PC-9 (cell line): Measurements from ENCODE around the gene RASA1. TPM values are rescaled to one million over a fixed set of nuclear protein-coding genes. Genes with fewer than 3 reads are reported as not detected.

Experiments used
- BruUV-seq: library from RNA; stranded (reverse); fragments of 400-500 nt; replicated peaks from 2 replicates; lab custom pipeline; 2021; lab: Mats Ljungman, UMichigan
- CTCF ChIA-PET: fragments of 300-600 bp; sonication (Branson Sonifier 250); formaldehyde crosslinking; loops from one replicate; lab custom pipeline; 2022; ENCODE audit warnings: antibody characterized with exemption; lab: Charles Lee
- POLR2A ChIA-PET: fragments of 300-600 bp; sonication (Branson Sonifier 250); formaldehyde crosslinking; loops from one replicate; lab custom pipeline; 2022; ENCODE audit warnings: antibody characterized with exemption; ENCODE audit not compliant: unreplicated experiment; lab: Charles Lee
- DNase-seq, 2 experiments: peaks; one replicate each; pipeline versions ENCODE4 v3.0.0 to v3.0.0-alpha.2; 2015 to 2022; ENCODE audit warnings: mixed read lengths in 1 of 2
- H2AFZ ChIP-seq: fragments of 200-600 bp; sonication (generic); 2 replicates; pipeline ENCODE4 v1.8.1; 2017; ENCODE audit warnings: antibody characterized with exemption
- H3F3A ChIP-seq: fragments of 200-600 bp; sonication (generic); 2 replicates; pipeline ENCODE4 v1.8.1; 2017; ENCODE audit warnings: antibody characterized with exemption, mild to moderate bottlenecking, low read depth; ENCODE audit not compliant: insufficient read depth
- H3K27ac ChIP-seq: fragments of 200-600 bp; sonication (generic); 2 replicates; pipeline ENCODE4 v1.6.1; 2016; ENCODE audit warnings: mixed run types
- H3K27me3 ChIP-seq: fragments of 200-600 bp; sonication (generic); 2 replicates; pipeline ENCODE4 v1.6.1; 2016; ENCODE audit warnings: low read depth, mixed run types; ENCODE audit not compliant: insufficient read depth
- H3K36me3 ChIP-seq: fragments of 200-600 bp; sonication (generic); 2 replicates; pipeline ENCODE4 v1.6.1; 2016; ENCODE audit warnings: low read depth, mixed run types
- H3K4me1 ChIP-seq: fragments of 200-600 bp; sonication (generic); replicated peaks from 2 replicates; pipeline ENCODE4 v1.6.1; 2016; ENCODE audit warnings: mixed run types; ENCODE audit not compliant: insufficient read depth
- H3K4me2 ChIP-seq: fragments of 200-600 bp; sonication (generic); 2 replicates; pipeline ENCODE4 v1.6.1; 2017; ENCODE audit warnings: mixed run types
- H3K4me3 ChIP-seq: fragments of 200-600 bp; sonication (generic); 2 replicates; pipeline ENCODE4 v1.6.1; 2016; ENCODE audit warnings: mixed run types
- H3K79me2 ChIP-seq: fragments of 200-600 bp; sonication (generic); 2 replicates; pipeline ENCODE4 v1.6.1; 2017; ENCODE audit warnings: low read depth, mixed run types
- H3K9me2 ChIP-seq: fragments of 200-600 bp; sonication (generic); 2 replicates; pipeline ENCODE4 v1.8.1; 2017; ENCODE audit warnings: mild to moderate bottlenecking; ENCODE audit not compliant: insufficient read depth
- H3K9me3 ChIP-seq: fragments of 200-600 bp; sonication (generic); 2 replicates; pipeline ENCODE4 v1.8.1; 2016; ENCODE audit warnings: low read depth; ENCODE audit not compliant: insufficient read depth
- H4K20me1 ChIP-seq: fragments of 200-600 bp; sonication (generic); 2 replicates; pipeline ENCODE4 v1.8.1; 2017; ENCODE audit not compliant: insufficient read depth
- EZH2 ChIP-seq: fragments of 200-600 bp; sonication (generic); IDR thresholded peaks from 2 replicates; pipeline ENCODE4 v1.8.0; 2017; ENCODE audit warnings: antibody characterized with exemption, low read depth
- intact Hi-C: fragments of 100-400 bp; cut with micrococcal nuclease; formaldehyde crosslinking; loops from one replicate; pipeline ENCODE4 v1.10.0; 2022; ENCODE audit not compliant: unreplicated experiment
- total RNA-seq: library from RNA; stranded (reverse); gene quantifications from 2 replicates; pipeline ENCODE4 v1.2.3, GENCODE V29; 2021
- TF ChIP-seq, protein P1 (sequence below): fragments of 200-600 bp; sonication (generic); conservative IDR thresholded peaks from 2 replicates; pipeline ENCODE4 v1.6.1; 2017; ENCODE audit warnings: mixed run types, antibody characterized with exemption, mild to moderate bottlenecking, moderate library complexity

The RASA1 gene
- total RNA-seq, 1 experiment from 2014 or later = 66.6 TPM

DNA sequence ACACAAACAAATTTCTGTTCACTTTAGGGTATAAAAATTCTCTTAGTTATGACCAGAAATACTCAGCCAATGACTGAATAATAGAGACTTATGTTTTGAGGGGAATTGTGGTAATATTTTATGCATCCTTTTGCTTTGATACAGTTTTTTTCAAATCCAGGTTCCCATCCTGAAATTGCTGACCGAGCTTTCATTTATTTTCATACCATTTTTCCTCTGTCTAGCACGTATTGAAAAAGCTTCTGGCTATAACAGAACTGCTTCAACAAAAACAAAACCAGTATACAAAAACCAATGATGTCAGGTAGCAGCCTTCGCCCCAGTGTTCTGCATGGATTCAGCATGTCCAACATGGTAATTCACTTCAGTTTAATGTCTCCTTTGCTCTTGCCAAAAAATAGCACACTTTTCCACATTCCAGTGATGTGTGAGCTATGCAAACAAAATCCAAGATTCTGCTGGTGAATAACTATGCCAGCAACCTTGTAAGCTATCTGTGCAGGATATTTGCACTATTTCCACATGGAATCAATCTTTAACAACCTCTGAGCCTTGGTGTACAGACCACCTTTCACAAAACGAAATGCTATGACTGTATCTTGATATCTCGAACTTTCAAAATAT lies 123.0 kb downstream of the RASA1 start:
- DNase-seq = no peak
- no peaks in the 10 kb centered on the region; the same call in 1 of the 2 replicates for H3K9me3 ChIP-seq
- no peak overlapping the region for H3K4me2 ChIP-seq
- peaks cover 24% of the 10 kb centered on the region for H3K4me1 ChIP-seq
- intact Hi-C loops = no loop called here
- no peaks in the 10 kb centered on the region for H3K27me3 ChIP-seq
- H2AFZ ChIP-seq = no peak overlapping the region
- H3K79me2 ChIP-seq = no peaks in the 10 kb centered on the region
- H3F3A ChIP-seq = peaks cover 21% of the 10 kb centered on the region
- H3K4me3 ChIP-seq = no peak overlapping the region
- H4K20me1 ChIP-seq = no peaks in the 10 kb centered on the region
- H3K36me3 ChIP-seq = peaks cover 67% of the 10 kb centered on the region
- BruUV-seq = no TSS peak
- POLR2A ChIA-PET = interaction anchor here (0.6 kb wide), 1 partner anchor 42 kb away, joined by 4 read pairs; no protein-coding TSS in a partner anchor
- CTCF ChIA-PET = interaction anchor here (0.6 kb wide), 1 partner anchor 50 kb away, joined by 4 read pairs; no protein-coding TSS in a partner anchor
- H3K27ac ChIP-seq = no peak overlapping the region
- no peaks in the 10 kb centered on the region for H3K9me2 ChIP-seq
- TF ChIP-seq EZH2 = no peak
- TF ChIP-seq, protein P1, sequence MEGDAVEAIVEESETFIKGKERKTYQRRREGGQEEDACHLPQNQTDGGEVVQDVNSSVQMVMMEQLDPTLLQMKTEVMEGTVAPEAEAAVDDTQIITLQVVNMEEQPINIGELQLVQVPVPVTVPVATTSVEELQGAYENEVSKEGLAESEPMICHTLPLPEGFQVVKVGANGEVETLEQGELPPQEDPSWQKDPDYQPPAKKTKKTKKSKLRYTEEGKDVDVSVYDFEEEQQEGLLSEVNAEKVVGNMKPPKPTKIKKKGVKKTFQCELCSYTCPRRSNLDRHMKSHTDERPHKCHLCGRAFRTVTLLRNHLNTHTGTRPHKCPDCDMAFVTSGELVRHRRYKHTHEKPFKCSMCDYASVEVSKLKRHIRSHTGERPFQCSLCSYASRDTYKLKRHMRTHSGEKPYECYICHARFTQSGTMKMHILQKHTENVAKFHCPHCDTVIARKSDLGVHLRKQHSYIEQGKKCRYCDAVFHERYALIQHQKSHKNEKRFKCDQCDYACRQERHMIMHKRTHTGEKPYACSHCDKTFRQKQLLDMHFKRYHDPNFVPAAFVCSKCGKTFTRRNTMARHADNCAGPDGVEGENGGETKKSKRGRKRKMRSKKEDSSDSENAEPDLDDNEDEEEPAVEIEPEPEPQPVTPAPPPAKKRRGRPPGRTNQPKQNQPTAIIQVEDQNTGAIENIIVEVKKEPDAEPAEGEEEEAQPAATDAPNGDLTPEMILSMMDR = no peak

DNA sequence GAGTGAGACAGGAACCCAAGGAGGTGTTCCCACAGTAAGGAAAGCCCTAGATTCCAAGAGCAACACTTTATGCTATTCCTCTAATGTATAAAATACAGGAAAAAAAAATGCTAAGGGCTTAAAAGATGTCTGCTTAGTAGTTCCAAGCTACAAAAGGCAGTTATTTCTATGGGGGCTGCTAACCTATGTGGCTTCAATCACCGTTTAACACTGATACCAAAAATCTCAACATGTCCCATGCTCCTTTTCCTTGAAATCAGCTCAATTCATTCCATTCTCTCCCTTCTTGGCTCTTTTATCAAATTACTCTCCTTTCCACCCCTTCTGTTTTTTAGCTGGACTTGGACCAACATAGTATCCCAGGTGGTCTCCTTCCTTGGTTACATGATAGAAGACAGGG lies 124.5 kb downstream of the RASA1 start:
- H3K27ac ChIP-seq = peak overlapping the region; percentile 56
- intact Hi-C loops = no loop called here
- peaks cover 21% of the 10 kb centered on the region for H3F3A ChIP-seq
- peaks cover 68% of the 10 kb centered on the region for H3K36me3 ChIP-seq
- H2AFZ ChIP-seq = no peak overlapping the region
- H3K9me3 ChIP-seq = no peaks in the 10 kb centered on the region; the same call in 1 of the 2 replicates
- ChIA-PET CTCF (no interaction called here), POLR2A (interaction anchor here (0.6 kb wide), 1 partner anchor 28 kb away, joined by 4 read pairs; no protein-coding TSS in a partner anchor)
- no peaks in the 10 kb centered on the region for H3K79me2 ChIP-seq
- TF ChIP-seq EZH2 = no peak
- TF ChIP-seq, protein P1 = no peak
- H3K4me3 ChIP-seq = no peak overlapping the region
- no peaks in the 10 kb centered on the region for H3K9me2 ChIP-seq
- H3K27me3 ChIP-seq = no peaks in the 10 kb centered on the region
- BruUV-seq = no TSS peak
- H3K4me1 ChIP-seq = peaks cover 24% of the 10 kb centered on the region
- no peak for DNase-seq
- H3K4me2 ChIP-seq = no peak overlapping the region
- H4K20me1 ChIP-seq = no peaks in the 10 kb centered on the region

DNA sequence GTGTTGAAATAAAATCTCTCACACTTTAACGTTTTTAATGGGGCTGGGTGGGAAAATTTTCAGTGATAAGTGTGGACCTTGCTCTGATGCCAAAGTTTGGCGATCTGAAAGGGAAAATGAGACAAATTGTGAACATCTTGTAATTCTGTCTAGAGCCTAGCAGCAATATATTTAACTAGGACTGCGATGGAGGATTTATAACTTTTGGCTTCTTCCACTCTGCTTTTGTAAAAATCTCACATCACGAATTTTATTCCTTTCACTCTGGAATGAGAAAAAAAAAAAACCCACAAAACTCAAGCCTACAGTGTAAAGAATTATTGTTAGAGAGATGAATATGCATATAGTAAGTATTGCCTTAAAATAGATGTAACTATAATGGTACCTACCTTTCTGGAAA lies 125.1 kb downstream of the RASA1 start:
- no peak overlapping the region for H3K4me3 ChIP-seq
- no TSS peak for BruUV-seq
- H3K9me2 ChIP-seq = no peaks in the 10 kb centered on the region
- CTCF ChIA-PET = no interaction called here
- H3K4me1 ChIP-seq = peaks cover 24% of the 10 kb centered on the region
- H3K27ac ChIP-seq = peak overlapping the region; percentile 56
- no peaks in the 10 kb centered on the region for H3K79me2 ChIP-seq
- POLR2A ChIA-PET = interaction anchor here (0.6 kb wide), 1 partner anchor 29 kb away, joined by 4 read pairs; no protein-coding TSS in a partner anchor
- DNase-seq = no peak
- no peak overlapping the region for H2AFZ ChIP-seq
- intact Hi-C loops = no loop called here
- peaks cover 23% of the 10 kb centered on the region for H3F3A ChIP-seq
- H3K27me3 ChIP-seq = no peaks in the 10 kb centered on the region
- H4K20me1 ChIP-seq = no peaks in the 10 kb centered on the region
- H3K9me3 ChIP-seq = no peaks in the 10 kb centered on the region; the same call in 1 of the 2 replicates
- peak overlapping the region; percentile 32; the same call in 1 of the 2 replicates for H3K4me2 ChIP-seq
- TF ChIP-seq, protein P1 = no peak
- no peak for TF ChIP-seq EZH2
- H3K36me3 ChIP-seq = peaks cover 66% of the 10 kb centered on the region
